Jurkat, Clone E6-1 (cell line): Measurements from ENCODE around the gene C10orf71.

Source experiments
- DNase-seq: peaks from one replicate; pipeline ENCODE4 v3.0.0-alpha.2; 2011; ENCODE audit warnings: low read depth, low spot score
- H3K4me3 ChIP-seq: 2 replicates; pipeline ENCODE4 v1.5.1; 2011; ENCODE audit warnings: mild to moderate bottlenecking, low read length, control low read depth, moderate library complexity

The C10orf71 gene

DNA sequence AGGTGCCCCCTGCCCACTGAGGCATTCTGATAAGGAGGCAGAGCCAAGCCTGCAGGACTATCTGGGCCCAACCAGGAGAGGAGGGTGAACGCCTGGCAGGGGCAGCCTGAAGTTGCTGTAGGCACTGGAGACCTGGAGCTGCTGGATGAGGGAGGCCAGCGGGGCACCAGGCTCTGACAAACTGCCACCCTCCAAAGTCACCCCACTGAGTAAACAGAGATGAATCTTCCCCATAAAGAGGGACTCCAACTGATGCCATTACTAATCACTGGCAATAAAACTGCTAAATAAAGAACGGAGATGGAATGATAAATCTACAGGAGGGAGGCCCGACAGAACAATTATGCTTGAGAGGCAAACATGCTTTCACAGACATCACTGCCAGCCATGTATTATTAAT is 52.7 kb downstream of the C10orf71 start:
- DNase-seq: no peak
- no peak overlapping the region for H3K4me3 ChIP-seq

DNA sequence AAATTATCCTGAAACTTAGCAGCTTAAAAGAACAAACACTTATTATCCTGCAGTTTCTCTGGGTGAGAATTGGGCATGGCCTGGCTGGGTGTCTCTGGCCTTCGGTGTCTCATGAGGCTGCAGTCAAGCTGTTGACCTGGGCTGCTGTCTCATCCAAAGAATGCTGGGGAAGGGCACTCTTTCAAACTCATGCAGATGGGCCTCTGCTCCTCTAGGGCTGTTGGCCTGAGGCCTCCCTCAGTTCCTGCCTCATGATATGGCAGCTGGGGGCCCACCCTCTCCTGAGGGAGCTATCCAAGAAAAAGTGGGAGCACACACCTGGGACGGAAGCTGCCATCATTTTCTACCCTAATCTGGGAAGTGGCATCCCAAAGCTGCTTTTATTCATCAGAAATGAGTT is 53.4 kb downstream of the C10orf71 start:
- no peak for DNase-seq
- no peak overlapping the region for H3K4me3 ChIP-seq

DNA sequence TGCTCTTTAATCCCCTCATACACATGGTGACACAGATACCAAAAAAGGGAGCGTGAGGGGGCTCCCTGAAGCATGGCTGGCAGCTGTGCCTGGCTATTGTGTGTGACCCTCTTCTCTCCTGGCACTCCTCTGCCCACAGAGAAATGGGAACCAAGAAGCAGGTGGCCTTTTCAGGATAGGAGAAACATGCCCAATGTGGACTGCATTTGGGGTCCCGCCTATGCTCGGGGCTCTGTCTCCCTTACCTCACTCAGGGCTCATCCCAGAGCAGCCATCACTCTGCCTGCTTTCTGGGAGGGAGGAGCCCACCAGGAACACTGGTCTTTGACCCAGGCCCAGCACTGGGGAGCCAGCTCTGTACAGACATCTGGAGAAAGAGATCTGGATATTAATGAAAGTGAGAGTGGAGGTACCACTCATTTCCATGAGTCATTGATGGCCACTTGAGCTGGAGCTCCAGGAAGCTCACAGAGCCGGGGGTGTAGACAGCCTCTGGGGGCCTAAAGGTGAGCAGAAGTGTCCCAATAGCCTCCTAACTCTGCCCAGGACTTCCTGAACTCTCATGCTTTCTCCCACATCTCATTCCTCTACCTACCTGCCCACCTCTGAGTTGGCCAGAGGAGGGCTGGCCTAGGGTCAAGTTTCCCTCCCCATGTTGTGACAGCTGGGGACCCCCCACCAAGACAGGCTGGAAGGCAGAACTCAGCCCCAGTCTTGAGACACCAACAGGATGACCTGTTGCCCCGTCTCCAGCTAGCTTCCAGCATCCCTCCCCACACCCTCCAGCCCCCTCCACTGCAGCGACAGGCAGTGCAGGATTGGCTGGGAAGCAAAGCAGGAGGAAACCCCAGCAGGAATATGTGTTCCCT is 54.3 kb downstream of the C10orf71 start:
- no peak overlapping the region for H3K4me3 ChIP-seq
- DNase-seq: no peak

DNA sequence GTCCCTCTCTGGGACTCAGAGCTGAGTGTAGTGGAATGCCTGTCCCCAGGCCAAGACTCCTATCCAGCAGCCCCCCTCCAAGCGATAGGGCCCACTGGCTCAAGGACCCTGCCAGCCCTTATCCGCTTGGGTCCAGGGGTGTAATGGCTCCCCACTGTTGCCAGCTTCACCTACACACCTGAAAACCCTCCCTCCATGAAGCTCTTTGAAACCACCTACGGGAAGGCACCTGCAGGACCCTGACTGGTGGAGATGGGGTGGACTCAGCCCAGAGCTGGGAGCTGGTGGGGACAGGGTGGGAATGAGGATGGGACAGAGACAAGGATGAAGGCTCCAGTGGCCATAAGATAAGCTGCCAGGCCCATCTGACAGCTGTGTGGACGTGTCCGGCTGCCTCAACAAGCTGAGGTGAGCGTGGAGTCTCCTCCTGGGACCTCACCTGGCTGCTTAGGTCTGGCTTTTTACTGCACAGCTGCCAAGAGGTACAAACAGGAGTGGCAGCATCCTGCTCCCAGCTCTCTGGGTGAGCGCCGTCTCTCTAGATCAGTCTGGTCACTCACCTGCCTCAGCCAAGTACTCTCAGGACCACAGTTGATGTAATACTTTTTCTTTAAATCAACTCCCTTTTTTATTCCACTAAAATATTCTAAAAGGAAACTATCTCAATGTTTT is 55.1 kb downstream of the C10orf71 start:
- H3K4me3 ChIP-seq: no peak overlapping the region
- DNase-seq: no peak

DNA sequence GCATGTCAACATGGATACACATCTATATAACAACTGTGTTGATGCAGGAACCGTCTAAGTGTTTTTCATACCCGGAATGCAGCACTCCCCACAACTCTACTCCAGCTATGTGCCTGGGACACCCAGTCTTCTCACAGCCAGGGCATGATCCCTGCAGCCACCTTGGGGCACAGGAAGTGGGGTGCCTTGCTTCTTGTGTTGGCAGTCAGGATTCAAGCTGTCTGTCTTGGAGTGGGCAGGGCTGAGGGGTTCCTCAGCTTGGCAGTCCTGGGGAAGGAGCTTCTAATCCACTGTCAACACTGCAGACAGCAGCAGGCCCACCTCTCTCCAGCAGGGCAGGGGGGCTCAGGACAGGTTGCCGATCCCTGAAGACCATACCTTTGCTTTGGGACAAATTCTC is 55.6 kb downstream of the C10orf71 start:
- no peak overlapping the region for H3K4me3 ChIP-seq
- DNase-seq: no peak

DNA sequence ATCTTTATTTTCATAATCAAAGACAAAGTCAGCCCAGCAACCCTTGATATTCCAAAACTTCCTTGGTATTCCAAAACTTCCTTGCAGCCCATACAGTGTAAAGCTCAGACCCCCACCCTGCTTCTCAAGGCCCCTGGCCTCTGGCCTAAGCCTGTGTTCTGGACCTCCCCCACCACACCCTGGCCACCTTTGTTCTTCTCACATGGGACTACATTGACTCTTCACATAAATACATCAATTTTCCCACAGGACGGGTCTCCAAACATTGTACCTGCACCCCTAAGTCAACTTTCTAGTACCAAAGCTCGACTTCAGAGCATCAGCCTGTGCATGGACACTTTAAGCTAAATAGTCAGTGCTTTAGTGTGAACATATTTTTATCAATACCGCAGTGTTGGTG is 56.3 kb downstream of the C10orf71 start:
- no peak for DNase-seq
- no peak overlapping the region for H3K4me3 ChIP-seq

DNA sequence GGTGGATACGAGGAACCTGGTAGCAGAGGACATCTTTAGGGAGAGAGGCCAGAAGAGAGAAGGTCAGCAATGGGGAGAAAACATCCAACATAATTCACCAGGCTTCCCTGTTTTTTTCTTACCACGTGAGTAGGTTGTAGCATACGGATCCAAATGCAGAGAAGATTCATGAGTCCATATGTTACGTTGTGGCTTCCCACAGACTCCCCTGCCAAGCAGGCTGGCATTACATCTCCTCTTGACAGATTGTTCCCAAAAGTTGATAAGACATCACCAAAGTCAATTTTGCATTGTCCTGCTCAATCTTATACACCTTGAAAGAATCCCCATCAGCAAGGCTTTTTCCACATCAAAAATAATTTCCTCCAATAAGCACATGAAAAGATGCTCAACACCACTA is 57.2 kb downstream of the C10orf71 start:
- no peak overlapping the region for H3K4me3 ChIP-seq
- no peak for DNase-seq

DNA sequence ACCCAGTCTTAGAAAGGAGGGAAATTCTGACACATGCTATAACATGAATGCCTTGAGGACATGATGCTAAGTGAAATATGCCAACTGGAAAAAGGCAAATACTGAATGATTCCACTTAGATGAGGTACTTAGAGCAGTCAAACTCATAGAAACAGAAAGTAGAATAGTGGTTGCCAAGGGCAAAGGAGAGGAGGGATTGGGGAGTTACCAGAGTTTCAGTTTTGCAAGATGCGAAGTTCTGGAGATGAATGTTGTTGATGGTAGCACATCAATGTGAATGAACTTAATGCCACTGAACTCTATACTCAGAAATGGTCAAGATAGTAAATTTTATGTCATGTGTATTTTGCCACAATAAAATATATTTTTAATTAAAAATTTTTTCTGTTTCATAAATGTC is 58.0 kb downstream of the C10orf71 start:
- no peak overlapping the region for H3K4me3 ChIP-seq
- DNase-seq: no peak

DNA sequence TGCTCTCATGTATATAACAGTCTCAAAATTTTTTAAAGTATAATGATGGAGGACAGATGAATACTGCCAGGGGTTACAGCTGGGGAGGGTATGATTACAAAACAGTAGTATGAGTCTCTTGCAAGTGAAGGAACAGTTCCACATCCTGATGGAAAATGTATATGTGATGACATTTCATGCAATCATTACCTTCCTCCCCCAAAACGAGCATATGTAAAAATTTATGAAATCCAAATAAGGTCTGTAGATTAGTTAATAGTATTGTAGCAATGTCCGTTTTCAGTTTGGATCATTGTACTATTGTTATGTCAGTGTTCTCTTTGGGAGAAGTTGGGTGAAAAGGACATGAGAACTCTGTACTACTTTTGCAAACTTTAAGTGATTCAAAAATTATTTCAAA is 58.9 kb downstream of the C10orf71 start:
- no peak for DNase-seq
- H3K4me3 ChIP-seq: no peak overlapping the region

DNA sequence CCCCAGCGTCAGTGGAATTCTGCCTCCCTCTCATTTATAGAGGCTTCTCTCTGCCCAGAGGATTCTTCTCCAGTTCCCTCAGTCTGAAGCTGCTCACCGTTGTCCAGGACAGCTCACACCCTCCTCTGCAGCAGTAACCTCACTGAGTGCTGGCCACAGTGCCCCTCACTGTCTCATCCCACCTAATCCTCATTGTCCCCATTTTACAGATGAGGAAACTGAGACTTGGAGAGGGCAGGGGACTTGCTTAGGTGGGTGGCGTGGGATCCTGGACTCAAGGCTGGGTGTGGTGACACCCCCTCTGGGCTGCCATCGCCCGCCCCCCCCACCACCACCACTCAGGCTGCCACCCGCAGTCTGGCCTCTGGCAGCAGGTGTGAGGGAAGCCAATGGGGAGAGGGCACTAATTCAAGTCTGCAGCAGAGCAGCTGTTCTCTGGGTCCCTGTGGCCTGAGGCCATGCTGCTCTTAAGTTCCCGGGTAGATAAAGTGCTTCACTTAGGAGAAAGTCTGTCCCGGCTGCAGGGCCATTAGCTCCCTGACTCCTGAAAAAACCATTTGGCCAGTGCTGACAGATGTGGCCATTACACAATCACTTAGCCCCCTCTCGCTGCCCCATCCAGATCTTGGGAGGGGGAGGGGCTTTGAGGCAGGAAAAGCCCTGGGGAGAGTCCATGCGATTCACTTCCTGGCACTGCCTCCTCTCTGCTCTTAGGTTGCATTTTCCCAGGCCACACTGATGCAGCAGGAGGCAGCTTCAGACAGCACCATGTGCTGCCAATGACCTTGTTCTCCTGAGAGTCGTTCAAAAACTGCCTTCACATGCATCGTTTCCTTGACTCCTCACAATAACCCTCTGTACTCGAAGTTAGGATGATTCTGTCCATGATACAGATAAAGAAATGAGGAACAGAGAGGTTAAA is 60.6 kb downstream of the C10orf71 start:
- no peak overlapping the region for H3K4me3 ChIP-seq
- no peak for DNase-seq

DNA sequence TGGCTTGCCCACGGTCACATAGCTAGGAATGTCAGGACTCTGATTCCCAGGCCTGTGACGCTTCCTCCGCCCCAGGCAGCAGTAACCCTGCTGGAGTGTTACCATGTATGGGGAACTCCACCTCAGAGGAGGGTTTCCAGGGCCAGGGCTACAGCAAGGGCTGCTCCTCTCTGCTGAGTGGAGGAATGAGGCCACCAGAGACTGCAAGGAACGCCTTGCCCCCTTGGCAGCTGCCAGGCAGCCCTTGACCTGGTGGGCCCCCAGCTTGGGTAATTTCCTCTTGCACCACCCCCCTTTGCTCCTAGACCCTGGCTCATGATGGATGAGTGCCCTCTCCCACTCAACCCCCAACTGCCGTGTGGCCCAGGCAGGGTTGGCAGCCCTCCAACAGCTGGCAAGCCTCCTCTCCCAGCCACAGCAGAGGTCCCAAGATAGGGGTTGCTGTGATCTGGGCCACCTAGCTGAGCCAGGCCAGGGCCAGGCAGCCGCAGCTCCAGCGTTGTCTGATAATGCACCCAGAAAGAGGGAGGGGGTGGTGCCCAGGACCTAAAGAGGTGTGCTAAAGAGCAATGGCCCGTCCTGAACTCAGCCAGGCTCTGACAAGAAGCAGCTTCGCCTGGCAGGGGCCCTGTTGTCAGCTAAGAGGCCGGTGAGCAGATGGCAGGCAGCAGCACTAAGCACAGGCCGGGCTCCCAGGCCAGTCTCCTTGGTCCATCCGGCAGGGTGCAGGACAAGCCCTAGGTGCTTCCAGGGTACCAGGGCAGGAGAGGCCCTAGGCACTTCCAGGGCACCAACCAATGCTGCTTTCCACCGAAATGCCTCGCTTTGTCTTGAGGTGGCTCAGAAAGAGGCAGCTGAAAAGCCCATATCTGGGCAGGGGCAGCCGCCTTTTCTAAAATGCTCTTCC is 61.6 kb downstream of the C10orf71 start:
- no peak overlapping the region for H3K4me3 ChIP-seq
- DNase-seq: no peak

DNA sequence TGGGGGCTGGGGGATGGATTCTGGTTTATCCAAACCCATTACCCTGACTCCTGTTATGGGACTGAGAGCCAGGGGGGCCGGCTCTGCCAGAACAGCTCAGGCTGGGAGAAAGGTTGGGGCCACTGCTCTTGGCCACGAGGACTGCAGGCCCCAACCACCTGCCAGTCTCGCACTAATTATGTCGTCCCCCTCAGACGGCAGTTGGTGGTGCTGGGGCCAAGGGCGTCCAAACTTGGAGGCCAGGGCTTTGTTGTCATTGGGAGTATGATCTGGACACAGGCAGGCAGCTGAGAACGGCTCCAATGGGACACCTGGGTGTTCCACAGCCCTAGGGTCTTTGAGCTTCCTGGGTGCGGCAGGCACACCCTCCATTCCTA is 62.2 kb downstream of the C10orf71 start:
- no peak overlapping the region for H3K4me3 ChIP-seq
- DNase-seq: no peak

DNA sequence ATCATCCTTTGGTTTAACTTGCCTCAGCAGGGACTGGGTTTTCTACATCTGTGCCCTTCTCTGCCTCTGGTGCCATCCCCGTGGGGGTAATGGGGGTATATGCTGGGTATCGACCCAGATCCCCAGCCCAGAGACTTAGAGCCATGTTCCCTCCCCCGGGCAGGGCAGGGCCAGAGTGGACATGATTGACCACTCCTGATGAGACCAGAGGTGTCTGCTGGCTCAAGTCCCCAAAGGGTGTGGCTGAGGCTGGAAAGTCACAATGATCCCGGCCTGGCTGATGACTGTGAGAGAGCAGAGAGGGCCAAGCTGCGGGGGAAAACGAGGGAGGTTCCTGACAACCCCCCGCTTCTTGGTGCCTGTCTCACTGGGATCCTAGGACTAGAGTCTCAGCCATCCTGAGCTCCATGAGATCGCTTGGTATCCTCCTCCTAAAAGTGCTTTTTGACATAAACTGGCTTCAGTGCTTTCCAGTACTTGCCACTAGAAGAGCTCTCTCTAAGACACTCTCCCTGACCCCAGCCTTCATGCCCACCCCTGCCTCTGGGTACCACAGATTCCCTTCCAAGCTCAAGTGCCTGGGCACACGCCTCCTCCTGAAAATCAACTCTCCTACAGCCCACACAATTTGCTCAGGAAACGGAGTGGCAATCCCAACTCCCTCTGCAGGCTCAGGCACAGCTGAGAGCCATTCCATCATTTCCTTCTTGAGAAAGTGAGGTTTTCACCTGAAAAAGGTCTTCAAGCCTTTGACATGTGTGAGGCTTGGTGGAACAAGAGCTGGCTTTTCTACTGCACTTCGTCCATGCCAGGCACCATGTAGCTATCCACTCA is 63.0 kb downstream of the C10orf71 start:
- no peak overlapping the region for H3K4me3 ChIP-seq
- DNase-seq: no peak

DNA sequence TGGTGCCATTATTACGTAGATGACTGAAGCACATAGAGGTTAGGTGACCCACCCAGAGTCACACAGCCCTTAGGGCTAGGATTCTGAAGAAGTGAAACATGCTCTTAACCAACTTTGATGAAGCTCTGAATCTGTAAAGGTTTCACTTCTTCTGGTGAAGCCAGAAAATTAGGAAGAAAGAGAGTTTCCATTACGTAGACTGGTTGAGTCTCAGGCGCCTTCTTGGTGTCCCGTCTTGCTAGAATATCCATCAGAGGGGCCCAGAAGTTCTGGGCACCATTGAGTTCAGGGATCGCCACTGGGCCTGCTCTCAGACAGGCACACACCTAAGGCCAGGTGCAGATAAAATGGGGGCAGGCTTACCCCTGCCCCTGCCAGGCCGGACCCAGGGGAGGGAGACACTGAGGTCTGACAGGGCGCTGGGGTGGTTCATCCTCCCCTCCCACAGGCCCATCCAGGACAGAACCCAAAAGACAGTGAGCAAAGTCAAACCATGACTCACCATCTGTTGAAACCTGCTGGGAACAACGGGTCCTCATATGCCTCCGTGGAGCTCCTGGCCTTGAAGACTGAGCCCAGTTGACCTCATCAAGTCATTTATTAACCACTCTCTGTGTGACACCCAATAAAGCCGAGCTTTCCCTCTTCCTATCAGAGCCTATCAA is 63.8 kb downstream of the C10orf71 start:
- no peak overlapping the region for H3K4me3 ChIP-seq
- DNase-seq: no peak

DNA sequence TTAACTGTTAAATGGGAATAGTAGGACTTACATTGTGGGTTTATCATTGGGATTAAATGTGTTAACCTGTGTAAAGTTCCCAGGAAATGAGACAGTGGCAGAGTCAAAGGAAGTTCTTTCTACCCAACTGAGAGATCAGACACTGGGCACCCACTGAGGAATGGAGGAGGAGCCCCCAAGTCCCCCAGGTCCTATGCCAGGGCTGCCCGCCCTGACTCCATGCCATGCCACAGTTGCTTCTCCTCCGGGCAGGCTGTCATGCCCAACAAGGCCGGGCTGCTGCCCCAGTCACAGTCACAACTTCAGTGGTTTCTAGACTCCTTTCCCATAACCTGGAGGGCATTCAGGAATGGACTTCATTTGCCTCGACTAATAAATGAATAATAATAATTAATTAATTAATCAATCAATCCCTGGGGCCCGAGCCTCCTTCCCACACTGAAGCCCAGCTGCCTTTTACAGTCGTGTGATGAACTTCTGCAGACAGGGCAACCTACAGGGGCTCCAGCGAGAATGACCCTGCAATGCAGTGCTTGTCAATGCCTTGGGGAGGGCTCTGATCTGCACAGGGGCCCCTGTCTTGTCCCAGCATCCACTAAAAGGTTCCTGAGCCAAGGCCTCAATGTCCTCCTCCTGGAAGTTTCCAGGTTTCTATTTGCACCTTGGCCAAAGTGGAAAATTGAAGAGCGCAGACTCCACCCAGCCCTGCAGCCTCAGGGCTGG is 64.5 kb downstream of the C10orf71 start:
- no peak for DNase-seq
- H3K4me3 ChIP-seq: no peak overlapping the region

DNA sequence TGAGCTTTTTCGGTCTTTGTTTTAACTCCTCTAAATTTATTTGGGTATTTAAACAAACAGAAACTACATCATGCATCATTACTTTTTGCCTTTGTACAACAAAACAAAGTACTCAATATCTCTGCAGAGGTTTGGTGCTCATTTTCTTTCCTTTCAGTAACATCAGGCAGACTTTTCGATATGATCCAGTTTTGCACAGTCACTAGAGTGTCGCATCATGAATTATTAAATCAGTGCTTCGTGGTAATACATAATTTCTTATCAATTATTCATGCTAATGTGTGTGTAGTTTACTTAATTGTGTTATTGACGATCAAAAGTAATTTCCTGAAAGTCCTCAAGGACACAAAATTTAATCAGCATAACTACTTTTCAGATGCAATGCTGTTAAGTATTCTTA is 65.1 kb downstream of the C10orf71 start:
- no peak for DNase-seq
- no peak overlapping the region for H3K4me3 ChIP-seq

DNA sequence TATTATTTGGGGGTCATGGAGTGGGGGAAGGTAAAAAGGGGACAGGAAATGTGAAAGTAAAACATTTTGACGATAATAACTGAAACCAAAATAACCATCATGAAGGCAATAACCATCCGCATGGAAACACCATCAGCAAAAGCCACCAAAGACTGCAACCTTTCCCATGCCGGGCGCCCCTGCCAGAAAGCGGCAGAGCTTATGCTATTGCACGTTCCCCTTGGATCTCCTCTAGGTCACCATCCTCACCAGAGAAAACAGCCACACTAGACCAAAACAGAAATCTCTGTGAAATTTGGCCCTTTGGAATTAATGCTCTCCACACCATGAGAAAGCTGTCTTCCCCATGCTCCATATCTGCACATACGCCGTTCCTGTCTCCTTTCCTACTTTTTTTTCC is 65.8 kb downstream of the C10orf71 start:
- H3K4me3 ChIP-seq: no peak overlapping the region
- DNase-seq: no peak
